ENCODE measurements around the gene TMEM8B.
A peak's percentile ranks its signal among the peaks of the same experiment; 100 is the strongest.

Gene TMEM8B

GRCh38 chr9:35845824-35846771 is 17.1 kb downstream of the TMEM8B start:
- no peaks in the 10 kb centered on the region for H4K20me1 ChIP-seq (ENCODE audit: insufficient read depth, low read length)
- no peak for TF ChIP-seq EZH2phosphoT487 (IDR thresholded peaks at IDR 0.05; ENCODE audit: low read length)
- TF ChIP-seq EZH2 (optimal IDR thresholded peaks at IDR 0.05; ENCODE audit: low read depth, low read length) = no peak
- TF ChIP-seq CTCF (IDR thresholded peaks at IDR 0.05; ENCODE audit: low read length) = no peak
- H3K27ac ChIP-seq (ENCODE audit: low read length) = no peak overlapping the region
- H3K4me1 ChIP-seq (ENCODE audit: low read length) = peaks cover 69% of the 10 kb centered on the region
- H3K36me3 ChIP-seq (replicated peaks; ENCODE audit: insufficient read depth, low read length) = no peaks in the 10 kb centered on the region
- DNase-seq = no peak
- H3K9me3 ChIP-seq (replicated peaks; ENCODE audit: insufficient read depth, low read length) = no peaks in the 10 kb centered on the region
- H3K4me3 ChIP-seq (ENCODE audit: low read length) = no peak overlapping the region
- H3K27me3 ChIP-seq (replicated peaks; ENCODE audit: insufficient read depth, low read length) = no peaks in the 10 kb centered on the region
- no peaks in the 10 kb centered on the region for H3K79me2 ChIP-seq (ENCODE audit: low read length)
- H3K4me2 ChIP-seq (ENCODE audit: low read depth, low read length) = no peak overlapping the region
- peaks cover 28% of the 10 kb centered on the region for H3F3A ChIP-seq (ENCODE audit: insufficient read depth, low read length)
- no peak overlapping the region for H2AFZ ChIP-seq (ENCODE audit: low read length)
- no peaks in the 10 kb centered on the region for H3K9me2 ChIP-seq (replicated peaks; ENCODE audit: insufficient read depth, low read length)
- no peak overlapping the region for H3K9ac ChIP-seq (ENCODE audit: low read length)

GRCh38 chr9:35847792-35848572 is 19.0 kb downstream of the TMEM8B start:
- Histone ChIP-seq H3K79me2 (ENCODE audit: low read length) (no peaks in the 10 kb centered on the region), H3K9me2 (replicated peaks; ENCODE audit: insufficient read depth, low read length) (no peaks in the 10 kb centered on the region), H3K36me3 (replicated peaks; ENCODE audit: insufficient read depth, low read length) (no peaks in the 10 kb centered on the region), H3F3A (ENCODE audit: insufficient read depth, low read length) (peaks cover 28% of the 10 kb centered on the region), H3K4me3 (ENCODE audit: low read length) (peak overlapping the region; percentile 24; the same call in 1 of the 2 replicates), H3K9ac (ENCODE audit: low read length) (peak overlapping the region; percentile 43; the same call in 1 of the 2 replicates), H3K9me3 (replicated peaks; ENCODE audit: insufficient read depth, low read length) (no peaks in the 10 kb centered on the region), H3K27me3 (replicated peaks; ENCODE audit: insufficient read depth, low read length) (no peaks in the 10 kb centered on the region), H3K4me1 (ENCODE audit: low read length) (peaks cover 58% of the 10 kb centered on the region), H3K4me2 (ENCODE audit: low read depth, low read length) (peak overlapping the region; percentile 59), H3K27ac (ENCODE audit: low read length) (peak overlapping the region; percentile 84), H4K20me1 (ENCODE audit: insufficient read depth, low read length) (no peaks in the 10 kb centered on the region), H2AFZ (ENCODE audit: low read length) (peak overlapping the region; percentile 54)
- DNase-seq = peak; percentile 90
- no peak for TF ChIP-seq CTCF (IDR thresholded peaks at IDR 0.05; ENCODE audit: low read length)
- no peak for TF ChIP-seq EZH2 (optimal IDR thresholded peaks at IDR 0.05; ENCODE audit: low read depth, low read length)
- no peak for TF ChIP-seq EZH2phosphoT487 (IDR thresholded peaks at IDR 0.05; ENCODE audit: low read length)

- Histone ChIP-seq H3K27ac (ENCODE audit: low read length) (no peak overlapping the region), H3K36me3 (replicated peaks; ENCODE audit: insufficient read depth, low read length) (no peaks in the 10 kb centered on the region), H2AFZ (ENCODE audit: low read length) (no peak overlapping the region), H3K4me2 (ENCODE audit: low read depth, low read length) (no peak overlapping the region), H3K9me2 (replicated peaks; ENCODE audit: insufficient read depth, low read length) (no peaks in the 10 kb centered on the region), H3K27me3 (replicated peaks; ENCODE audit: insufficient read depth, low read length) (no peaks in the 10 kb centered on the region), H3K9ac (ENCODE audit: low read length) (no peak overlapping the region), H3K9me3 (replicated peaks; ENCODE audit: insufficient read depth, low read length) (no peaks in the 10 kb centered on the region), H3K4me3 (ENCODE audit: low read length) (no peak overlapping the region), H3F3A (ENCODE audit: insufficient read depth, low read length) (peaks cover 18% of the 10 kb centered on the region), H4K20me1 (ENCODE audit: insufficient read depth, low read length) (no peaks in the 10 kb centered on the region), H3K4me1 (ENCODE audit: low read length) (peaks cover 20% of the 10 kb centered on the region), H3K79me2 (ENCODE audit: low read length) (no peaks in the 10 kb centered on the region)
- no peak for DNase-seq
- TF ChIP-seq EZH2phosphoT487 (IDR thresholded peaks at IDR 0.05; ENCODE audit: low read length) = no peak
- no peak for TF ChIP-seq CTCF (IDR thresholded peaks at IDR 0.05; ENCODE audit: low read length)
- TF ChIP-seq EZH2 (optimal IDR thresholded peaks at IDR 0.05; ENCODE audit: low read depth, low read length) = no peak
Measured at GRCh38 chr9:35852267-35852815, 23.3 kb downstream of the TMEM8B start.
